Coronary artery (tissue), 2 donors: Measurements from ENCODE around the gene MATN1.

ENCODE experiments used
- DNase-seq: peaks from one replicate; pipeline ENCODE4 v3.0.0-alpha.2; 2017; ENCODE audit warnings: low spot score
- H3K27ac ChIP-seq, 2 donors: fragments of 200-600 bp; sonication (generic); one replicate each; pipeline ENCODE4 v1.5.1; 2016 to 2019
- H3K4me3 ChIP-seq: fragments of 200-600 bp; sonication (generic); 2 replicates; pipeline ENCODE4 v1.5.1; 2016; ENCODE audit warnings: mild to moderate bottlenecking, moderate library complexity
- TF ChIP-seq, protein P1 (sequence below): fragments of 200-600 bp; sonication (generic); IDR thresholded peaks from one replicate; pipeline ENCODE4 v1.5.1; 2019; ENCODE audit warnings: antibody characterized with exemption

The MATN1 gene

DNA sequence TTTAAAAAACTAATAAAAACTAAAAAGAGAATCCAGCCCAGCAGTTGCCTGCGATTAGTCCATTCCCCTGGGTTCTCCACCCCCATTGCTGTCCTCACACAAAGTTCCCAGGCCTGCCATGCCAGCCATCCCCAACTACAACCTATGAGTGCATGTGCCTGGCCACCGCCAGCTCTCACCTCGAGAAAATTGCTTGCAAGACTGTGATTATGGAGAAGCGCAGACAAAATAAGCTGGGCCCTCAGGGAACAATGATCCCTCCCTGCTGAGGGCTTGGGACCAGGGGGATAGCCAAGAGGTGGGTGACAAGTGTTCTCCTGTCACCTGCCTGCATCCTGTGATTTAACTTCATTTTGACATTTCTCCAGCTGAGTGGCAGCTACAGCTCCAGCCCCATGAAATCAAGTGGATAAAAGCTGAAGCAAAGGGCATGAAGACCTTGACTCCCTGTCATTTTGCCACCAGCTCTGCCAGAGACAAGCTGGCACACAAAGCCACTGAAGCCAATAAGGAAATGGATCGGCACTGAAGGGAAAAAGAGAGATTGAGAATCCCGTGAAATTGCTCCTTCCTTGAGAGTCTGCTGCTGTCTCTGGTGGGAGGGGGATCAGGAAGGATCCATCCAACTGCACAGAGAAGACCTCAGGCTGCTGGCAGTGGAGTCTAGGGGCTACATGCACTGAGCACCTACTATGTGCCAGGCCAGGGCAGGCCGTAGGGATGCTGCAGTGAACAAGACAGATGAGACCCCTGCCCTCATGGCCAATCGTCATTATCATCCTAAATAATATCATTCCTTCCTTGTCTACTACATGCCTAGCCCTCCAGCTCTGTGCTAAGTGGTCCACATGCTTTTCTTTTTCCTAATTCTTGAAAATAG is 40.7 kb downstream of the MATN1 start:
- Histone ChIP-seq H3K4me3 (no peak overlapping the region), H3K27ac (no peak overlapping the region)
- no peak for DNase-seq
- TF ChIP-seq, protein P1, sequence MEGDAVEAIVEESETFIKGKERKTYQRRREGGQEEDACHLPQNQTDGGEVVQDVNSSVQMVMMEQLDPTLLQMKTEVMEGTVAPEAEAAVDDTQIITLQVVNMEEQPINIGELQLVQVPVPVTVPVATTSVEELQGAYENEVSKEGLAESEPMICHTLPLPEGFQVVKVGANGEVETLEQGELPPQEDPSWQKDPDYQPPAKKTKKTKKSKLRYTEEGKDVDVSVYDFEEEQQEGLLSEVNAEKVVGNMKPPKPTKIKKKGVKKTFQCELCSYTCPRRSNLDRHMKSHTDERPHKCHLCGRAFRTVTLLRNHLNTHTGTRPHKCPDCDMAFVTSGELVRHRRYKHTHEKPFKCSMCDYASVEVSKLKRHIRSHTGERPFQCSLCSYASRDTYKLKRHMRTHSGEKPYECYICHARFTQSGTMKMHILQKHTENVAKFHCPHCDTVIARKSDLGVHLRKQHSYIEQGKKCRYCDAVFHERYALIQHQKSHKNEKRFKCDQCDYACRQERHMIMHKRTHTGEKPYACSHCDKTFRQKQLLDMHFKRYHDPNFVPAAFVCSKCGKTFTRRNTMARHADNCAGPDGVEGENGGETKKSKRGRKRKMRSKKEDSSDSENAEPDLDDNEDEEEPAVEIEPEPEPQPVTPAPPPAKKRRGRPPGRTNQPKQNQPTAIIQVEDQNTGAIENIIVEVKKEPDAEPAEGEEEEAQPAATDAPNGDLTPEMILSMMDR: no peak

DNA sequence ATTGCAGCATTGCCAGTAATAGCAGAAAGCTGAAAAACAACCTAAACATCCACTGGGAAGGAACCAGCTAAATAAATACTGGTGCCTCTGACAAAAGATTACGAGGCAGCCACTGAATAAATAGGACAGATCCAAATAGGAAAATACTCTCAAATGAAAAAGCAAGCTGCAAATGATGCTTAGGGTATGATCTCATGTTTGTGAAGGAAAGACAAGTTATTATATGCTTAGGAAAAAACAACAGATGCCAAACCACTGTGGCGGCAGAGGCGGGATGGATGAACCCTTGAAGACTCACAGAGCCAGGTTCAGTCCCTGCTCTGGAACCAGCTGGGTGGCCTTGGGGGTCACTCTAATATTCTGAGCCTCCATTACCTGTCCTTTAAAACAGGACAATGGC is 41.6 kb downstream of the MATN1 start:
- TF ChIP-seq, protein P1: no peak
- DNase-seq: no peak
- H3K27ac ChIP-seq: no peak overlapping the region
- no peak overlapping the region for H3K4me3 ChIP-seq

DNA sequence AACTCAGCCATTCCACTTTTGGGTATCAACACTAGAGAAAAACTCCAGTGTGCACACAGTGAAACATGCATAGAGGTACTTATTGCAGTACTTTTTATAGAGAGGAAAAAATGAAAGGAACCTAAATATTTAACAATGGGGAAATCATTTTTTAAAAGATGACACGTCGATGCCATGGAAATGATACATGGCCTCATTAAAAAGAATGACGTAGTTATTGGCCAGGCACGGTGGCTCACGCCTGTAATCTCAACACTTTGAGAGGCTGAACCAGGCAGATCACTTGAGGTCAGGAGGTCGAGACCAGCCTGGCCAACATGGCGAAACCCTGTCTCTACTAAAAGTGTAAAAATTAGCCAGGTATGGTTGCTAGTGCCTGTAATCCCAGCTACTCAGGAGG is 42.5 kb downstream of the MATN1 start:
- no peak for DNase-seq
- no peak overlapping the region for H3K27ac ChIP-seq
- no peak overlapping the region for H3K4me3 ChIP-seq
- TF ChIP-seq, protein P1: no peak

DNA sequence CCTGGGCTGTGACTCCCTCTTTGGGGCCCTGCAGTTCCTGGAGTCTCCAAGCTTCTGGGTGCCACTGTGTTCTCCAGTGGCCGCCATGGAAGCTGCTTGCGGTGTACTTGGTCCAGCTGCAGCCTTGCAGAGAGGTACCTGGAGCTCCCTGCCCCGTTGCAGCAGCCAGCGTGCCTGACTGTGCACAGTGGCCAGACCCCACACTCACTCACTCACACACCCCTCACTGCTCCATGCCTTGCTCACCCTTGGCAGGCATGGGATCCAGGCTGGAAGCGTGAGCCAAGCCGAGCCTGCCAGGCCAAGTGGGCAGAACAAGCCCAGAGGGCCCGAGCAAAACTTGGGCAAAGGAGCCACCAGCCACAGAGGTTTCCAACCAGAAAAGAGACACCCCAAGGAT is 43.0 kb downstream of the MATN1 start:
- TF ChIP-seq, protein P1: no peak
- no peak for DNase-seq
- no peak overlapping the region for H3K4me3 ChIP-seq
- H3K27ac ChIP-seq: no peak overlapping the region

DNA sequence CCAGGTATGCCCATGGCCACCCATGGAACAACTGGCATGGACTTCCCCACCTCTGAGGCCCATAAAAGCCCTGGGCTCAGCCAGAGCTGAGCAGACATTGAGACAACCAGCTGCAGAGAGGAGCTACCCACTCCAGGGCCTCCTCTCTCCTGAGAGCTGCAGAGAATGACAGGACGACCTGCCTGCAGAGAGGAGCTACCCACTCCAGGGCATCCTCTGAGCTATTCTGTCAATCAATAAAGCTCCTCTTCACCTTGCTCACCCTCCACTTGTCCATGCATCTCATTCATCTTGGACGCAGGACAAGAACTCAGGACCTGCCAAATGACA is 43.4 kb downstream of the MATN1 start:
- H3K27ac ChIP-seq: no peak overlapping the region

DNA sequence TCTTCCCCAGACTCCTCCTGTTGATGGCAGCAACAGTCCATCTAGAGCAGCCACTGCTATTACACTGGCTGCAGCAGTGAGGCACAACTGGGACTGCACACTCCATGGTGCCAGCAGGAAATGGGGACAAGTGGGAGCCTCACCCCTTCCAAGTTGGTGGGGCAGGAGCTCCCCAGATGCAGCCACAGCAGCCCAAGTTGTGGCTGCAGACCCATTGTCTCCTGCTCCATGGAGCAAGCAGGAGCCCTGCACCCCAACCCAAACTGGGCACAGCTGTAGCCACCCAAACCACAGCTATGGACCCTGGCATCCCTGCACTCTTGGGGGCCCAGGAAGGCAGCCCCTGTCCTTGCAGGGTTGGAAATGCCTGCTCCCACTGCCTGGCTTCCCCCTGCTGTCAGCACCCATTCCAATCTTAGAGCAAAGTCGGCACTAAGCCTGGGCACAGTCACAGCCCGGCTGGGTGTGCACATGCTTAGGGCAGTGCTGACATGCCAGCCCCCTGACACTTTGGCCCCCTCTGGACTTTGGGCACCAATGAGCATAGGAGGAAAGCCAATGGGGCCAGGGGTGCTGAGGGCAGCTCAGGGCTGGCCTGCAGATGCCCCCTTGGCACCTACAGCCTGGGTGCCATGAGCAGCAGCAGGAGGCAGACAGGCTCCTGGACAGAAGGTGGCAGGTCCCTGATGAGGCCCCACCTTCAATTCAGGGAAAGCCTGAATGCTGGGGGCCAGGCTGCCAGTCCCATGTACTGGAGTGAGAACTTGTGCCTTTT is 44.0 kb downstream of the MATN1 start:
- Histone ChIP-seq H3K27ac (no peak overlapping the region), H3K4me3 (no peak overlapping the region)
- DNase-seq: no peak
- TF ChIP-seq, protein P1: no peak

More for the DNA sequence above, 43.4 kb downstream of the MATN1 start:
- TF ChIP-seq, protein P1: no peak
- no peak overlapping the region for H3K4me3 ChIP-seq
- DNase-seq: no peak
